GM23338 (cell line): ENCODE data around the gene AMZ1. TPM values are rescaled to one million over a fixed set of nuclear protein-coding genes. Genes with fewer than 3 reads are reported as not detected.

Experiments
- ATAC-seq: fragments of 200-7000 bp; cut with Tn5 transposase; 3 replicates; pipeline ENCODE4 v1.9.1; 2020
- DNase-seq: peaks from one replicate; pipeline ENCODE4 v3.0.0-alpha.2; 2015; ENCODE audit warnings: low spot score
- H2AFZ ChIP-seq: fragments of 200-600 bp; sonication (generic); 2 replicates; pipeline ENCODE4 v1.8.0; 2016; ENCODE audit warnings: antibody characterized with exemption, mild to moderate bottlenecking, moderate library complexity
- H3F3A ChIP-seq: fragments of 200-600 bp; sonication (generic); replicated peaks from 2 replicates; pipeline ENCODE4 v1.8.0; 2017; ENCODE audit warnings: antibody characterized with exemption, mixed run types, low read depth
- H3K27ac ChIP-seq: fragments of 200-600 bp; sonication (generic); 2 replicates; pipeline ENCODE4 v1.6.1; 2016; ENCODE audit warnings: low read depth
- H3K27me3 ChIP-seq: fragments of 200-600 bp; sonication (generic); 2 replicates; pipeline ENCODE4 v1.8.0; 2016; ENCODE audit warnings: mild to moderate bottlenecking, mixed run types, moderate library complexity; ENCODE audit not compliant: insufficient read depth
- H3K36me3 ChIP-seq: fragments of 200-600 bp; sonication (generic); 2 replicates; pipeline ENCODE4 v1.8.0; 2016; ENCODE audit warnings: mild to moderate bottlenecking; ENCODE audit not compliant: insufficient read depth
- H3K4me1 ChIP-seq: fragments of 200-600 bp; sonication (generic); 2 replicates; pipeline ENCODE4 v1.8.0; 2016; ENCODE audit warnings: mild to moderate bottlenecking, moderate library complexity; ENCODE audit not compliant: insufficient read depth
- H3K4me2 ChIP-seq: fragments of 200-600 bp; sonication (generic); 2 replicates; pipeline ENCODE4 v1.7.1; 2017; ENCODE audit warnings: mixed run types
- H3K4me3 ChIP-seq: fragments of 200-600 bp; sonication (generic); 2 replicates; pipeline ENCODE4 v1.6.1; 2016; ENCODE audit warnings: mixed run types
- H3K79me2 ChIP-seq: fragments of 200-600 bp; sonication (generic); replicated peaks from 2 replicates; pipeline ENCODE4 v1.8.0; 2017; ENCODE audit warnings: mild to moderate bottlenecking; ENCODE audit not compliant: insufficient read depth
- H3K9me2 ChIP-seq: fragments of 200-600 bp; sonication (generic); 2 replicates; pipeline ENCODE4 v1.8.0; 2017; ENCODE audit not compliant: insufficient read depth
- H4K20me1 ChIP-seq: fragments of 200-600 bp; sonication (generic); replicated peaks from 2 replicates; pipeline ENCODE4 v1.8.0; 2017; ENCODE audit warnings: mild to moderate bottlenecking; ENCODE audit not compliant: insufficient read depth
- H3K27ac Mint-ChIP-seq: 2 replicates; pipeline ENCODE4 v1.8.0; 2020; ENCODE audit warnings: inconsistent platforms, mild to moderate bottlenecking, moderate library complexity, mixed read lengths
- H3K27me3 Mint-ChIP-seq: 3 replicates; pipeline ENCODE4 v1.8.0; 2022; ENCODE audit warnings: low read depth, mild to moderate bottlenecking, moderate library complexity, mixed read lengths, inconsistent platforms; ENCODE audit not compliant: insufficient read depth, poor library complexity
- H3K36me3 Mint-ChIP-seq: 3 replicates; pipeline ENCODE4 v1.8.0; 2021; ENCODE audit warnings: low read depth, mild to moderate bottlenecking, inconsistent platforms, moderate library complexity, mixed read lengths
- H3K4me1 Mint-ChIP-seq: 3 replicates; pipeline ENCODE4 v1.8.0; 2020; ENCODE audit warnings: mild to moderate bottlenecking, inconsistent platforms, mixed read lengths
- H3K4me3 Mint-ChIP-seq: 3 replicates; pipeline ENCODE4 v1.8.0; 2021; ENCODE audit warnings: moderate library complexity, mild to moderate bottlenecking, inconsistent platforms, mixed read lengths
- H3K9me3 Mint-ChIP-seq: 3 replicates; pipeline ENCODE4 v1.8.0; 2020; ENCODE audit warnings: moderate library complexity, mild to moderate bottlenecking, inconsistent platforms, mixed read lengths
- CREB1 ChIP-seq: fragments of 250-450 bp; sonication (Bioruptor Pico); IDR thresholded peaks from 2 replicates; pipeline ENCODE4 v1.5.0; 2020; ENCODE audit warnings: low read depth, mild to moderate bottlenecking, moderate library complexity
- CTCF ChIP-seq, 2 experiments: fragments of 200-600 bp in 1 of 2; sonication (generic) in 1 of 2; conservative IDR thresholded peaks; 2 replicates each; pipeline versions ENCODE4 v1.5.1 to v1.6.1; 2016 to 2017; ENCODE audit warnings: antibody characterized with exemption in 2 of 2, low read depth in 2 of 2, mild to moderate bottlenecking in 2 of 2, moderate library complexity in 1 of 2
- ETS1 ChIP-seq: IDR thresholded peaks from 2 replicates; pipeline ENCODE4 v1.6.1; 2016; ENCODE audit warnings: antibody characterized with exemption
- EZH2 ChIP-seq: fragments of 200-600 bp; sonication (generic); IDR thresholded peaks from one replicate; pipeline ENCODE4 v1.8.0; 2017; ENCODE audit warnings: antibody characterized with exemption, mild to moderate bottlenecking, low read depth; ENCODE audit not compliant: unreplicated experiment
- EZH2phosphoT487 ChIP-seq: fragments of 200-600 bp; sonication (generic); IDR thresholded peaks from one replicate; pipeline ENCODE4 v1.8.1; 2018; ENCODE audit warnings: antibody characterized with exemption; ENCODE audit not compliant: unreplicated experiment
- JUNB ChIP-seq: IDR thresholded peaks from one replicate; pipeline ENCODE4 v1.6.1; 2016; ENCODE audit warnings: antibody characterized with exemption; ENCODE audit not compliant: unreplicated experiment
- POLR2AphosphoS5 ChIP-seq: IDR thresholded peaks from 2 replicates; pipeline ENCODE4 v1.6.1; 2016; ENCODE audit warnings: antibody characterized with exemption, low read depth
- STAT1 ChIP-seq: IDR thresholded peaks from one replicate; pipeline ENCODE4 v1.6.1; 2016; ENCODE audit warnings: antibody characterized with exemption; ENCODE audit not compliant: unreplicated experiment
- ZNF114 ChIP-seq: fragments of 250-450 bp; sonication (Bioruptor Pico); IDR thresholded peaks from 2 replicates; pipeline ENCODE4 v1.5.0; 2020; ENCODE audit warnings: mild to moderate bottlenecking, moderate library complexity
- ZNF331 ChIP-seq: fragments of 250-450 bp; sonication (Bioruptor Pico); IDR thresholded peaks from 2 replicates; pipeline ENCODE4 v1.5.0; 2020; ENCODE audit warnings: low read depth, mild to moderate bottlenecking, moderate library complexity
- polyA plus RNA-seq: library from polyadenylated mRNA; unstranded; fragments of >200 nt; fragmentation: Nextera tagmentation; extraction: Ambion mirVana; gene quantifications from 2 replicates; pipeline ENCODE4 v1.2.1, GENCODE V29; 2016
- total RNA-seq: library from RNA; depleted of rRNA; stranded (reverse); fragments of >200 nt; shearing (Covaris generic); gene quantifications from 2 replicates; pipeline ENCODE4 v1.2.3, GENCODE V29; 2014
- TF ChIP-seq, protein P1 (sequence below): fragments of 250-450 bp; sonication (Bioruptor Pico); IDR thresholded peaks from 2 replicates; pipeline ENCODE4 v1.5.0; 2020; ENCODE audit warnings: mild to moderate bottlenecking, moderate library complexity

The AMZ1 gene
- total and polyA plus RNA-seq, 2 experiments from 2014 or later: 0.73 to 4.5 TPM

- ATAC-seq (no peak), DNase-seq (no peak)
- H3K36me3 ChIP-seq: no peaks in the 10 kb centered on the region
- H3K4me3 ChIP-seq: no peak overlapping the region
- no peak overlapping the region for H2AFZ ChIP-seq
- H3F3A ChIP-seq: no peaks in the 10 kb centered on the region
- no peak overlapping the region for H3K4me3 Mint-ChIP-seq
- no peak overlapping the region for H3K27ac Mint-ChIP-seq
- no peaks in the 10 kb centered on the region for H3K79me2 ChIP-seq
- H3K4me1 Mint-ChIP-seq: no peaks in the 10 kb centered on the region; the same call in 2 of the 3 replicates
- H4K20me1 ChIP-seq: no peaks in the 10 kb centered on the region
- no peaks in the 10 kb centered on the region for H3K4me1 ChIP-seq
- H3K27ac ChIP-seq: no peak overlapping the region
- peaks cover 15% of the 10 kb centered on the region for H3K27me3 Mint-ChIP-seq
- H3K4me2 ChIP-seq: no peak overlapping the region
- H3K27me3 ChIP-seq: peaks cover 3% of the 10 kb centered on the region
- no peak for TF ChIP-seq CREB1 (CRISPR knock-in tag)
- no peak for TF ChIP-seq CTCF (conservative IDR thresholded peaks at IDR 0.05; ENCODE audit: low read depth in 2 of 2)
- TF ChIP-seq ZNF114: no peak
- no peak for TF ChIP-seq EZH2
- TF ChIP-seq EZH2phosphoT487: no peak
- no peak for TF ChIP-seq ZNF331 (CRISPR knock-in tag)
- TF ChIP-seq ETS1: no peak
- TF ChIP-seq STAT1: no peak
- no peak for TF ChIP-seq POLR2AphosphoS5
- no peak for TF ChIP-seq JUNB
- TF ChIP-seq, protein P1, sequence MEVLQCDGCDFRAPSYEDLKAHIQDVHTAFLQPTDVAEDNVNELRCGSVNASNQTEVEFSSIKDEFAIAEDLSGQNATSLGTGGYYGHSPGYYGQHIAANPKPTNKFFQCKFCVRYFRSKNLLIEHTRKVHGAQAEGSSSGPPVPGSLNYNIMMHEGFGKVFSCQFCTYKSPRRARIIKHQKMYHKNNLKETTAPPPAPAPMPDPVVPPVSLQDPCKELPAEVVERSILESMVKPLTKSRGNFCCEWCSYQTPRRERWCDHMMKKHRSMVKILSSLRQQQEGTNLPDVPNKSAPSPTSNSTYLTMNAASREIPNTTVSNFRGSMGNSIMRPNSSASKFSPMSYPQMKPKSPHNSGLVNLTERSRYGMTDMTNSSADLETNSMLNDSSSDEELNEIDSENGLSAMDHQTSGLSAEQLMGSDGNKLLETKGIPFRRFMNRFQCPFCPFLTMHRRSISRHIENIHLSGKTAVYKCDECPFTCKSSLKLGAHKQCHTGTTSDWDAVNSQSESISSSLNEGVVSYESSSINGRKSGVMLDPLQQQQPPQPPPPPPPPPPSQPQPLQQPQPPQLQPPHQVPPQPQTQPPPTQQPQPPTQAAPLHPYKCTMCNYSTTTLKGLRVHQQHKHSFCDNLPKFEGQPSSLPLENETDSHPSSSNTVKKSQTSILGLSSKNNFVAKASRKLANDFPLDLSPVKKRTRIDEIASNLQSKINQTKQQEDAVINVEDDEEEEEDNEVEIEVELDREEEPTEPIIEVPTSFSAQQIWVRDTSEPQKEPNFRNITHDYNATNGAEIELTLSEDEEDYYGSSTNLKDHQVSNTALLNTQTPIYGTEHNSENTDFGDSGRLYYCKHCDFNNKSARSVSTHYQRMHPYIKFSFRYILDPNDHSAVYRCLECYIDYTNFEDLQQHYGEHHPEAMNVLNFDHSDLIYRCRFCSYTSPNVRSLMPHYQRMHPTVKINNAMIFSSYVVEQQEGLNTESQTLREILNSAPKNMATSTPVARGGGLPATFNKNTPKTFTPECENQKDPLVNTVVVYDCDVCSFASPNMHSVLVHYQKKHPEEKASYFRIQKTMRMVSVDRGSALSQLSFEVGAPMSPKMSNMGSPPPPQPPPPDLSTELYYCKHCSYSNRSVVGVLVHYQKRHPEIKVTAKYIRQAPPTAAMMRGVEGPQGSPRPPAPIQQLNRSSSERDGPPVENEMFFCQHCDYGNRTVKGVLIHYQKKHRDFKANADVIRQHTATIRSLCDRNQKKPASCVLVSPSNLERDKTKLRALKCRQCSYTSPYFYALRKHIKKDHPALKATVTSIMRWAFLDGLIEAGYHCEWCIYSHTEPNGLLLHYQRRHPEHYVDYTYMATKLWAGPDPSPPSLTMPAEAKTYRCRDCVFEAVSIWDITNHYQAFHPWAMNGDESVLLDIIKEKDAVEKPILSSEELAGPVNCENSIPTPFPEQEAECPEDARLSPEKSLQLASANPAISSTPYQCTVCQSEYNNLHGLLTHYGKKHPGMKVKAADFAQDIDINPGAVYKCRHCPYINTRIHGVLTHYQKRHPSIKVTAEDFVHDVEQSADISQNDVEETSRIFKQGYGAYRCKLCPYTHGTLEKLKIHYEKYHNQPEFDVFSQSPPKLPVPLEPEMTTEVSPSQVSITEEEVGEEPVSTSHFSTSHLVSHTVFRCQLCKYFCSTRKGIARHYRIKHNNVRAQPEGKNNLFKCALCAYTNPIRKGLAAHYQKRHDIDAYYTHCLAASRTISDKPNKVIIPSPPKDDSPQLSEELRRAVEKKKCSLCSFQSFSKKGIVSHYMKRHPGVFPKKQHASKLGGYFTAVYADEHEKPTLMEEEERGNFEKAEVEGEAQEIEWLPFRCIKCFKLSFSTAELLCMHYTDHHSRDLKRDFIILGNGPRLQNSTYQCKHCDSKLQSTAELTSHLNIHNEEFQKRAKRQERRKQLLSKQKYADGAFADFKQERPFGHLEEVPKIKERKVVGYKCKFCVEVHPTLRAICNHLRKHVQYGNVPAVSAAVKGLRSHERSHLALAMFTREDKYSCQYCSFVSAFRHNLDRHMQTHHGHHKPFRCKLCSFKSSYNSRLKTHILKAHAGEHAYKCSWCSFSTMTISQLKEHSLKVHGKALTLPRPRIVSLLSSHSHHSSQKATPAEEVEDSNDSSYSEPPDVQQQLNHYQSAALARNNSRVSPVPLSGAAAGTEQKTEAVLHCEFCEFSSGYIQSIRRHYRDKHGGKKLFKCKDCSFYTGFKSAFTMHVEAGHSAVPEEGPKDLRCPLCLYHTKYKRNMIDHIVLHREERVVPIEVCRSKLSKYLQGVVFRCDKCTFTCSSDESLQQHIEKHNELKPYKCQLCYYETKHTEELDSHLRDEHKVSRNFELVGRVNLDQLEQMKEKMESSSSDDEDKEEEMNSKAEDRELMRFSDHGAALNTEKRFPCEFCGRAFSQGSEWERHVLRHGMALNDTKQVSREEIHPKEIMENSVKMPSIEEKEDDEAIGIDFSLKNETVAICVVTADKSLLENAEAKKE: no peak
- no peaks in the 10 kb centered on the region; the same call in 2 of the 3 replicates for H3K36me3 Mint-ChIP-seq
- no peaks in the 10 kb centered on the region for H3K9me2 ChIP-seq
- 0 out of 3 replicates have a peak, but pooled peaks cover 2% of the 10 kb centered on the region for H3K9me3 Mint-ChIP-seq
These were observed 5.8 kb upstream of the AMZ1 start for GRCh38 chr7:2681929-2682799.
